DMS53 treated with DMSO at 0.1 percent for 48 hours (cell line): ENCODE data around the gene SERTM1.

ENCODE experiments used
- DNase-seq: peaks from one replicate; lab custom pipeline; 2025; ENCODE audit not compliant: unreplicated experiment; lab: John Stamatoyannopoulos, UW

Gene SERTM1

DNA sequence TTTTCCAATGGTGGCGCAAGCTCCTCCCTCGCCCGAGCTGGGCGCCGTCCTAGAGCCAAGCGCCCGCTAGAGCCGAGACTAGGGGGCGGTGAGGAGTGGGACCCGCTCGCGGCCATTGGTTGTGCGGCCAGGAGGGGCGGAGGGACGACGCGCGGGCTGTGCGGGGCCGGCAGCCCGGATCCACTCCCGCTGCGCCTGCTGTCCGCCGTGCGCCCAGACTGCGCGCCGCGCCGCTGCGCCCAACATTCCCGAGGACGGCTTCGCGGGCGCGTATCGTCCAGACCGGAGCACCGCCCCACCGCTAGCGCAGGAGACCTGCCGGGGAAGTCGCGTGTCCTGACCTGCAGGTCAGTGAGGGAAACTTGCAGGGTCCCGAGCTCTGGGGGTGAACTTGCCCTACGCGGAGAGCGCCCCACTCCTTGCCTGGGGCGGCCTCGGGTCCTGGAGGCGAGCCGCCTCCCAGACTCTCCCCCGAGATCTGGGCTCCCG is at the start of gene SERTM1:
Gene SERTM1 (plus strand): TSS at position 183 of the 489 bp plus-strand sequence. CDS start 21,059 bp downstream, outside the sequence.
- DNase-seq = no peak

DNA sequence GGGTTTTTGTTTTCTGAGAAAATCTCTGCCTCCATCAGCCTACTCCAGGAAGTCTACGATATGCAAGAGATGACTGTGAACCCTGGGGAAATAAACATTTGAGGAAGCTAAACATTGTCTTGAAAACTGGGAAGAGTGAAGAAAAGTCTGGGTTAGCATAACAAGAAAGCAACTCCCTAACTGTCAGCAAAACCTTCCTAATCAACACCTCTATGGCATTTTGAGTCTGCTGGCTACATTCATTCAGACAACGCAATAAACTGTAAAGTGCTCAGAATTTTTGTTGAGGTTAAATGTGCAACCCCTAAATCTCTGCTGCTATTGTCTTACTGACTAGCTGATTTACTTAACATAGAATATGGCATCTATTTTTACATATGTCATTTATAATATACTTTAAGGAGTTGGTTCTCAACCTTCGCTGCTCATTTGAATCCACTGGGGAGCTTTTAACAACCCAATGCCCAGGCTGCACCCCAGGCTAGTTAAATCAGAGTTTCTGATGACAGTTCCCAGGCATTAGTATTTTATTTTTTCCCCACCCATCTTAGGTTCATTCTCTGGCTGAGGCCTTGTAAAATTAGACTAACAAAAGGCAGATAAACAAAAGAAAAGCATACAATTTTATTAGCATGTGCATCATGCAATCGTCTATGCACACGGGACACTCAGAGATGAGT is 45.3 kb upstream of the SERTM1 start:
- DNase-seq = no peak

DNA sequence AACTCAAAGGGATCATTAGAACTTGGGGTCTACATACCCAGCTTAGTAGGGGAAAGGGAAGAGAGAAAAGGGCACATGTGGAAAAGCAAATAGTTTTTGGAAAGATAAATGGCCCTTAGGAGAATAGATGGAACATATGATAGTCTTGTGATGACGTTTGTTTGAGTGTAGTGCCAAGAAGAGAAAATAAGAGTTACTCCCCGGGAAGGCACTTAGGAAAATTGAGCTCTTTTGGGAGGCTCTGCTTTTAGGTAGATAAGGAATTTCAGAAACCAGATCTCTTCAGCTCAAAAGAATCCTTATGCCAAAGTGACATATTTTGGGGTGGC is 44.8 kb upstream of the SERTM1 start:
- no peak for DNase-seq

DNA sequence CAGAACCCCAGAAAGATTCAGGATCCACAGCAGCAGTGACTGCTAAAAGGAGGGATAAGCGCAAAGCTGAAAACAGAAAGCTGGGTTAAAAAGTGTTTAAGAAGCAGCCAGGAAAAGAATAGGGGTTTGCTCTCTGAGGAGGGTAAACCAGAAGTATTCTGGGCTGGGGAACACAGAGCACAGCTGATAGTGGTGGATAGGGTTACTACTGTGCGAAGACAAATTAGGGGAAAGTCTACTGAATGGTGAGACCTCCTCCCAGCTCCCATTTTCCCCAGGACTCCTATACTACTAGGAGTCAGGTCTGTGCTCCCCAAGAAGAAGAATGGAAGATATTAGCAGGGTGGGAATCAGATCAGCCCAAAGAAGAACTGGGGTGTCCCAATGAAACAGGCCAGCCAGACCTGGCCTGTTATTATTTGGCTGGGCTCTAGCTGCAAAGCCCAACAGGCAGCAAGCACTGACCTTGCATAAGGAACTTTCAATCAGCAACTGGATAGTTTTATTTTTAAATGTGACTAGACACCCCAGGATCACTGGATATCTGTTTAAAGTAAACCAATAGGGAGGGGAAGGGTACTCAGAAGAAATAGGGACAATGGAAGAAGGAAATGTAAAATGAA is 43.5 kb upstream of the SERTM1 start:
- no peak for DNase-seq

DNA sequence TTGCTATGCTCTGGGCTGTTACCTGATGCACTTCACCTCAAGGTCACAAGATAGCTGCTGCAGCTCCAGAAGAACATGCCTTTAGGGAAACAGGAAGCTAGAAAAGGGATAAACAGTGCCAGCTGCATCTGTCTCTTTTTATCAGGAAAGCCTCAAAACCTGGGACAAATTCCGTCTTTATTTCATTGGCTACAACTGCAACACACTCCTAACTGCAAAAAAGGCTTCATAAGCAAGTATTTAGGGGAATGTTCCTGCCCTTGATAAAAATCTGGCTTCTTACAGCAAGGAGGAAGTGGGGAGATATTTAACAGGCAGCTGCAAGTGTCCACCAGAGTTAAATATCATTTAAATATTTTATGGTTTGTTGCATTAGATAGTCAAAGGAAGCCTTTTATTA is 34.2 kb upstream of the SERTM1 start:
- no peak for DNase-seq

DNA sequence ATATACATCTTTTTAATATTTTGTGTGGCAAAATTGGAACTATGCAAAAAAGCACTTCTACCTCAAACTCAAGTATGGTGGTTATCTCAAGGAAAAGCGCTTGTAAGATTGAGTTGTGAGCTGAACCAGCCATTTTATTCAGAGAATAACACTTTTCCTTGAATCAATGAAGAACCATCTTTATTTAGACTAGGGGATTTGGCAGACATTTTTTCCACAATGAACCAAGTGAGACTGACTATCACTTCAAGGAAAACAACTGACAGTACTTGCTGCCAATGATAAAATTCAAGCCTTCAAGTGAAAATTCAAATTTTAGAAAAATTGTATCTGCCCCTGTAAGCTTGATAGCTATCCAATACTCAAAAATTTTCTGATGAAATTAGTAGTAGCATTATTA is 23.2 kb upstream of the SERTM1 start:
- DNase-seq = no peak

DNA sequence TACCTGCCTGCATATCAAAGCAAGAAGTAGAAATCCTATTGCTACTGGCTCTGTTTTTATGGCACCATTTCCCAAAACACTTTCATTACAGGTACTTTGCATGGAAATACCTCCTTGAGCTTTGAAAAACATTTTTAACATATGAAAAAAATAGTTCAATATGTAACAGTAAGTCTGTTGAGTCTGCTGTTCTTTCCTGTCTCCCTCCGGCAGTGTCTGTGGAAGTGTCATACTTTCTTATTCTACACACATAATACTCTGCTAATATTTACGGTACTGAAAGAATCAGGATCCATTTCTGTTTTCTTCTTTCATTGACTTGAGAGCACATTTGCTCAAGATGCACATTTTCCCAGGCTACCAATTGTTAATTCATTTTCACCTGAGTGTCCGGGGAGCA is 8.2 kb upstream of the SERTM1 start:
- DNase-seq = no peak

DNA sequence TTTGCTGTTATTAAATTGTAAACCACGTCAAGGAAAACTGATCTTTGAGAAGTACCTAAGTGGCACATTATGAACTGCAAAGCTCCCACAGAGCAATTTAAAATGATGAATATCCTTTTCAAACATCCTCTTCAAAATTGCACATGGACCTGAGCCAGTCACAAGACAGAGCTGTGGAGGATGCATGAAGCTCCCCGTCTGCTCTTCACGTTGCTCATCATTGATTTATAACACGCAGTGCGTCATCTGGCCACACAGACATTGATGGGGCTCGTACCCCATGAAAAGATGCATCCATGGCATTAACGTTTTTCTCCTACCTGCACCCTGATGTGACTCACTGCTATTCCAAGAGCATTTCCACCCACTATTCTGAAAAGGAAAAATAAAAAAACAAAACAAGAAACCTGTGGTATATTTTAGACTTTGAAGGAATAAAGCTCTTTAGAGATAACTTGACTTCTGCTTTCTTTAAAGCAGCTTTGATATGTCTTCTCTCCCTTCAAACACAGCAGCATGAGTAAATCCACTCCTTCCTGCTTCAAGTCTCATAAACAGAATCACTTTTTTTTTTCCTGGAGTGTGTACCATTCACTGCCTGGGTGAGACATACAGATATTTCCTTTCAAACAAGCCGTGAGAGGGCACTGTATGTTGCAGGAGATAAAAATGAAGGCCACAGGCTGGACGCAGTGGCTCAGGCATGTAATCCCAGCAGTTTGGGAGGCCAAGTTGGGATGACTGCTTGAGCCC is 7.2 kb upstream of the SERTM1 start:
- DNase-seq = peak; percentile 31

DNA sequence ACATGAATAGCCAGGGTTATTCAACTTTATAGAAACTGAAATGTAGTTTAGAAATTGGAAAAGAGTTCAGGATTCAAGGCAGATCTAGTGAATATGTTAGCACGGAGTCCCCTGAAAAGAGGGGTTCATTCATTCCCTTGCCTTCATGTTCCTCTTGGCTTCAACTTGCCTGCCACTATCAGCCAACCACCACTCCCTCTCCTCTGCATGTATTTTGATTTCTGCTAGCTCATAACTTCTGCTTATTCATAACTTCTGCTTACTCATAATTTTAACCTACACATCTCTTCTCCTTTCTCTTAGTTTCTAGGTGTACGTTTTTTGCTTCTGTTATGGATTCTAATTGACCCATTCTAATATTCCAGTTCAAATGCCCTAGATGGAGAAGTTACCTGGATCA is 5.5 kb upstream of the SERTM1 start:
- no peak for DNase-seq

DNA sequence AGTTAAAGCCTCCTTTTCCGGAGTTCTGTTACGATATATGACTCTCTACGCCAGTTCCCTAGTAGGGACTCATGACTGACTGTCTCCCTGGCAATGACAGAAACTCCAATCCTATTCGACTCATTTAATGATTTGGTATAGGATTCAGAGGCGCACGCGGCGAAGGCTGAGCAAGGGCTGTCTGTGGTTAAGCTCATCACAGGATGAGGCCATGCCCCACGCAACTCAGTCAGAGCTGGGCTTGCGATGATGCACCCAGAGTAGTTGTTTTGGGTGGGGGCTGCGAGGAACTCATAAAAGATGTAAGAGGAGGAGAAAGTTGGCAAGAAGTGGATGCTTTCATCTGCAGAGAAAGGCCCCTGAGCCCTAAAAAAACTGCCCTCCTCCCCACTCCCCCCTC is 468 bp upstream of the SERTM1 start:
- no peak for DNase-seq

DNA sequence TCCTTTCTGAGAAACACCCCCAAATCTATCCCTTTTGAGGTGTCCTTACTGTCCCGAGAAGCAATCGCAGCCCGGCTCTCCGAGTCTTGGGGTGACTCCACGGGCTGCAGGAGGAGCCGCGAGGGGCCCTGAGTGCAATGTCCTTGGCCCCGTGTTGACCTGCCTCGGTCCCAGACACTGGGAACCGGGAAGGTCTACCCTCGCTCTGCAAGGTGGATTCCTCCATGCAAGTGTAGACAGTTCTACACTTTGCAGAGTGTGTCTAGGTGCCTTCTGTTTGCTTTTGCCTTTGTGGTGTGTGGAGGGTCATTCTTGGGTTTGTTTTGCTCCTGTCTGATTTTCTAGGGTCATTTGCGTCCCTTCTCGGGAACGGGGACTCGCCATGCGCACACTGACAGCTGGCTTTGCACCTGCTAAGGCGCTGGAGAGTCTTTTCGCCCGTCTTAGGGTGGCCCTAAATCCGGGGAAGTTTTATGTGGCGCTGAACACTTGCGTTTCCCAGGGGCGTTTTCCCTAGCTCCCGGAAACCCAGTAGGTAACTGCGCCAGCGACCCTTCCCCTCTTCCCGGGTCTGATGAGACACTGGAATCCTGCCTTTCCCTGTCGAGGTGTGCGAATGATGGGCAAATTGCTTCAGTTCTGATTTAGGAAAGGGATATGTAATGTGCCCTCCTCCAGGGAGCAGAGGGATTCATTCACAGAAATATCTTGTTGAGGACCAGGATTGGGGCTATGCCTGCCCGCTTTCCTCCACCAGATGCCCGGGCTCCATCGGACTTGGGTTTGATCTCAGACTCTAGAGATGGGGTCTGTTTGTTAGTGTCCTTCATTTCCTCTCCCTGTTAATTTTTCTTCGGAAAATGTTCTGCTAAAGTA is 755 bp downstream of the SERTM1 start:
- no peak for DNase-seq

DNA sequence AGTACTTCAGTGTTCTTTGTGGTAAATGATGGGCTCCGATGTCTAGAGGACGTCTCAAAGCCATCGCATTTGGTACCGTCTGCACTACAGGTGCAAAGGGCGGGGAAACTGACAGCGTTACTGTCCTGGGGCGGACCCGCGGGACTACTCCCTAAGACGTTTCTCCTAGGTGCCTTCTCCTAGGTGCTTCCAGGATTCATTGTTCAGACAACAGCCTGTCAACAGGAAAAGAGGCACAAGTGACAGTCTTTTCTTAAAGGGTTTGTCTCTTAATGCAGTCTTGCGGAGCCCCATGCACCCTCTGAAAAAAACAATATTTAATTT is 1.4 kb downstream of the SERTM1 start:
- no peak for DNase-seq

DNA sequence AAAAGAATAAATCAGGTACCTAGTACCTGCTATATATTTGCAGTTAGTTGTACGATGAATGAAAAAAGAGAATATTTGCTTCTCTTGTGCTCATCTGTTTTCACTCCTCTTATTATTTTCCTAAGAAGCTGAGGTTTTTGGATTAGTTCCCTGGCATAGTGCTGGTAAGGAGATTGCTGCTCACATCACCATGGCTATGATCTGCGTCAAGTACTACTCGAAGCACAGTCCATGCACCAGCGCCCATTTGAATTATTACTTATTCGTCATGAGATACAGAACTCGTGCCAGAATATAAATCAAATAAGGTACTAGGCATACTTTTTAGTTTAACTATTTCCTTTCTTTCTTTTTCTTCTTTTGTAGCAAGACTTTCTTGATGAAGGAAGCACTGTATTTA is 7.1 kb downstream of the SERTM1 start:
- no peak for DNase-seq

DNA sequence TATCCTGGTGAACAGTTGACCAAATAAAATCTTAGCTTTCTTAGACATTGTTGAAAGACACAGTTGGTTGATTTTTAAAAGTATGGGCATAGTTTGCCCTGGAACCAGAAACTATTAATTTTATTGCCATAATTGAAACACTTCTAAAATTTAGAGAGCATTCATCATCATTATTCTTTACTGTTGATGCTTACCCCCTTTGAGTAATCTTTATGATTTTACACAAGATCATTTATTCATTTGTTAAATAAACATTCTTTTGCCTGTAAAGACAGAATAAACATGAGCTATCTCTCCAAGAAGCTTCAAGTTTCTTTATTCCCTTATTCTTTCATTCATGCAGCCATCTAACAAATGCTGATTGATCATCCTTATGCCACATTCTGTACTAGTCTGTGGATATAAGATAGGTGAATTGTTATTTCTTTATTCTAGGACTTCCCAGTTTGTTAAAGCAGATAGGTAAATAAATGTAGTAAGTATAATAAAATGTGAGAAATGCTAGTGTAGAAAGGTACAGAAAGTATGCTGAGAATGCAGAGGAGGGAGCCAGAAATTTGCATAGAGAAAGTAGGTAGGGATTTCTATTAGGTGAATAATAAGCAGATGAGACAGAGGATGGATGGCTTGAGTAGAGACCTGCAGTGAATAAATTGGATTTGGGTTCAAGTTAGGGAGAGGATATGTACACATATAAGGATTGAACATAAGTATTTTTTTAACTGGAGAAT is 8.2 kb downstream of the SERTM1 start:
- no peak for DNase-seq

DNA sequence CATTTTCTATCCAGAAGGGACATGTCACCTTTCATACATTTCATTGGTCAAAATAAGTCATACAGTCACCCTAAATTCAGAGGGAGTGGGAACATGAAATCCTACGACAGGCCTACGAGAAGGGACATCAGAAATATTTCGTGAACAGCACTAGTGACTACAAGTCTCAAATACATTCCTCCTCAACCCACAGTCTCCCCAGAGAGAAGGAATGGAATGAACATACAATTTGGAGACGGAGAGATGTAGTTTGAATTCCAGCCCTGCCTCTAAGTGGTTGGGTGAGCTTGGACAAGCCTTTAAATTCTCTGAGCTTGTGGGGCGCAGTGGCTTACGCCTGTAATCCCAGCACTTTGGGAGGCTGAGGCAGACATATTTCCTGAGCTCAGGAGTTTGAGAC is 9.9 kb downstream of the SERTM1 start:
- no peak for DNase-seq

DNA sequence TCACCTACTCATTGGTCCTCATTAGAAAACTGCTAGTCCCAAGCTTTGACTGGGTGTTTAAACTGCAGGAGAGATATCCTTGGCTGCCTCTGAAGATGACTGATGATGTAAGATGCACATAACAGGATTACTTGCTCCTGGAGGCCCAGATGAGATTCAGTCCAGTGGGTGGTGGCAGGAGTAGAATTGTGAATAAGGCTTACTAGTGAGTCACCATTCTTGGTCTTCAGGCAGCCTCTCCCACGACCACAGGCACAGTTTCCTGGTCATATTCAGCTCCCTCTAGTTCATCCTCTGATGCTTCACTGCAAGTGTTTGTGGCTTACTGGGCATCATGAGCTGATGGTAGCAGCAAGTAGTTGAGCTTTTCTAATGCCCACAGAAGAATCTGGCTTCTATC is 12.1 kb downstream of the SERTM1 start:
- no peak for DNase-seq

DNA sequence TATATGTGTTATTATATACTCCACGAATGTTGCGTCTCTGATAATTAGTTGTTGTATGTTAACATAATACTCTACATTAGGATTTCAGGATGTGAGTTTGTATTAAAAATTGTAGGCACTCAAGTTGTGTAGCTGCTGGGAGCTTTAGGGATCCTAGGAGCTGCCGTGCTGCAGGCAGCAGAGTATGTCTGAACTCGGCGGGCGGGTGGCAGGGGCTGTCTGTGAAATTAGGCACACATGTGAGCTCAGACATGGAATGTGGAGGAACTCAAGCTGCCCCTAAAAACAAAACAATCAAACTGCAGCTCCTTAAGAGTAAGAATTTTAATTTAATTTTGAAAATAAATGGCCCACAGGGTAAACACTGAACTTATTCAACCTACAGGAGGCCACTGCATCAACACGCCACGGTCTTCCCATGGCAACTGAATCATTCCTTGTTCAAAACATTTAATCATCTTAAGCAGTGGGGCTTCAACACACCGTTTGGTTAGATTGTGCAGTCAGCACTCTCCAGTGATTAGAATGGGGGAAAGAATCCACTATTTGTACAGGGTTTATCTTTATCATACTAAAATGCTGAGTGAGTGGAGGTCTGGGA is 22.7 kb downstream of the SERTM1 start:
- DNase-seq = no peak

DNA sequence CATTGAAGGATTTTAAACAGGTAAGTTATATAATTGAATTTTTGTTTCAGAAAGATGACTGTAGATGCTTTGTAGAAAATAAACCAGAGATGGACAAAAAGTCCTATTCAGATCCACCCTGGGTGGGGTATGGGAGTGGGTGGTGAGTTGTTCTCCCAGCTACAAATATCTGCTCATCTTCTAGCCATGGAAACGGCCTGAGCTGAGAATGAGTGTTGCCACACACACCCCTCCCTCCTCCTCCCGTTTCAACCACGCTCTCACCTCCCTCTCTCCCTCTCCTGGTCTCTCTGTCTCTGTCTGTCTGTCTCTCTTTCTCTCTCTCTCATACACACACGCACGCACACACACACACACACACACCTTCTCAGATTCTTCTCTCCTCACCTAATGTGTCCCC is 26.4 kb downstream of the SERTM1 start:
- DNase-seq = no peak

DNA sequence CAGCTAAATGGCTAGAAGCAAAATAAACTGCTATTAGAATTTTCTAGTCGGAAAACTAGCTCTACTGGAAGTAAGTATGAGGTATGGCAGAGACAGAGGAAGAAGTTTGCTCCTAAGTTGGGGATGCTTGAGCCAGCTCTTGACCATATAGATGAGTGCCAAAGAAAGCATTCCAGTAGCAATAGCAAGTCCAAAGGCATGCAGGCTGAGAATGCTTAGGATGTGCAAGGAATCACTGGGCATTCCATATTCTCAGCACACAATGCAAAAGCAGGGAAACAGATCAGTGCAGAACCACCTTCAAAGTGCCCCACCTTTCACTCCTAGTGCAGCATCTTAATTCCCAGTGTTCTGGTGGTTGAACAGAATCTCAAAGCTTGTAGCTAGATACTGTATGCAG is 32.9 kb downstream of the SERTM1 start:
- DNase-seq = no peak

DNA sequence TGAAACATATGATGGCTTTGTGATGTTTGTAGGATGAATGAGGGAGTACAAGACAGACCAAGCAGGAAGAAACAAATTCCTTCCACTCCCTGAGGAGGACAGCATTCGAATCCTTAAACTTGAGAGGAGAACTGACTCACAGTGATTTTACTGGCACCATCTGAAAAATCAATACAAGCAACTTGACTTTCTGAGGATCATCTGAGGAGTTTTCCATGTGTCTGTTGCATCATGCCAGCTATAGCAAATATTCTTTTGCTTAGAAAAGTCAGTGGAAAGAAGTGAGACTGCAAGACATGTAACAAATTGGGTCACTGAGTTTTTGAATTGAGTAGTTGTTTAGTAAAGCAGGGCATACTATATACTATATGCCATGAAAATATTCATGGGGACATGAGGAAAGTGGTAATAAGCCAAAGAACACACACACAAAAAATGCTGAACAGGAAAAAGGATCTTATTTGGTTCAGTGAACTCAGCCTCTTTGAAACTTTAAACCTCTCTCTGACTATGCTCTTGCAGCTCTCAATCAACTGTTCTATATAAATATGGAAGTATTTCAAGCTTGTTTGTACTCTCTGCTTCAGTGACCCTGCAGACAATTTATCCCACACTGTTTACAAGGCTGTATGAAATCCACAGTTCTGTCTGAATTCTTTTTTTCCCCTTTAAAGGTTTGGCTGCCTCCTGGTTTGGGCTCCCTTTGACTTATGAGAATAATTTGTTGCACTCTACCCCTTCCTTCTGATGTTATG is 35.5 kb downstream of the SERTM1 start:
- peak; percentile 71 for DNase-seq
